Liver (tissue), 9 donors: Measurements from ENCODE around the gene TMEM17. TPM values are rescaled to one million over a fixed set of nuclear protein-coding genes. Genes with fewer than 3 reads are reported as not detected.

Experiments
- DNase-seq: peaks from one replicate; pipeline ENCODE4 v3.0.0-alpha.2; 2017; ENCODE audit warnings: low spot score
- H3K27ac ChIP-seq, 2 donors: one replicate each; pipeline ENCODE4 v1.7.0; 2013; ENCODE audit warnings: inconsistent platforms in 2 of 2, low read length in 2 of 2, control low read depth in 1 of 2, low read depth in 1 of 2, mild to moderate bottlenecking in 1 of 2
- H3K27me3 ChIP-seq, 4 donors: one replicate each; pipeline versions ENCODE4 v1.6.1 to v1.7.0; 2013; ENCODE audit warnings: low read length in 3 of 4, inconsistent platforms in 1 of 4, mild to moderate bottlenecking in 1 of 4, moderate library complexity in 1 of 4; ENCODE audit not compliant: control insufficient read depth in 4 of 4, insufficient read depth in 4 of 4
- H3K36me3 ChIP-seq, 4 donors: one replicate each; pipeline versions ENCODE4 v1.6.1 to v1.7.0; 2013; ENCODE audit warnings: low read length in 3 of 4, mild to moderate bottlenecking in 3 of 4, low read depth in 1 of 4, moderate library complexity in 1 of 4; ENCODE audit not compliant: control insufficient read depth in 4 of 4, insufficient read depth in 3 of 4
- H3K4me1 ChIP-seq, 4 donors: one replicate each; pipeline versions ENCODE4 v1.6.1 to v1.7.0; 2013; ENCODE audit warnings: low read length in 3 of 4, mild to moderate bottlenecking in 3 of 4, moderate library complexity in 1 of 4; ENCODE audit not compliant: control insufficient read depth in 4 of 4, insufficient read depth in 4 of 4
- H3K4me3 ChIP-seq, 3 donors: one replicate each; pipeline versions ENCODE4 v1.6.1 to v1.7.0; 2013; ENCODE audit warnings: low read length in 3 of 3, control low read depth in 1 of 3, low read depth in 1 of 3, mild to moderate bottlenecking in 1 of 3
- H3K9ac ChIP-seq, 2 donors: one replicate each; pipeline ENCODE4 v1.7.0; 2013; ENCODE audit warnings: low read length in 2 of 2, mild to moderate bottlenecking in 2 of 2, moderate library complexity in 2 of 2, control low read depth in 1 of 2, low read depth in 1 of 2
- H3K9me3 ChIP-seq, 4 donors: one replicate each; pipeline versions ENCODE4 v1.6.1 to v1.7.0; 2013; ENCODE audit warnings: low read length in 3 of 4; ENCODE audit not compliant: control insufficient read depth in 4 of 4
- EGR1 ChIP-seq, 2 donors: IDR thresholded peaks; 2 replicates each; pipeline ENCODE4 v1.6.1; 2016 to 2018; ENCODE audit warnings: antibody characterized with exemption in 2 of 2, low read depth in 2 of 2
- GABPA ChIP-seq, 2 donors: IDR thresholded peaks in 1 of 2; conservative IDR thresholded peaks in 1 of 2; 2 replicates each; pipeline ENCODE4 v1.6.1; 2016; ENCODE audit warnings: antibody characterized with exemption in 2 of 2, mild to moderate bottlenecking in 1 of 2, moderate library complexity in 1 of 2
- HNF4A ChIP-seq, 2 donors: conservative IDR thresholded peaks; 2 replicates each; pipeline ENCODE4 v1.6.1; 2016; ENCODE audit warnings: antibody characterized with exemption in 2 of 2, mild to moderate bottlenecking in 2 of 2
- JUND ChIP-seq, 2 donors: IDR thresholded peaks; 2 replicates each; pipeline ENCODE4 v1.6.1; 2016; ENCODE audit warnings: antibody characterized with exemption in 2 of 2
- NR2F2 ChIP-seq: IDR thresholded peaks from 2 replicates; pipeline ENCODE4 v1.6.1; 2016; ENCODE audit warnings: antibody characterized with exemption
- RAD21 ChIP-seq, 2 donors: IDR thresholded peaks; 2 replicates each; pipeline ENCODE4 v1.6.1; 2016; ENCODE audit warnings: antibody characterized with exemption in 2 of 2, mild to moderate bottlenecking in 2 of 2
- RXRA ChIP-seq, 2 donors: IDR thresholded peaks; 2 replicates each; pipeline ENCODE4 v1.6.1; 2017 to 2018; ENCODE audit warnings: antibody characterized with exemption in 2 of 2, mild to moderate bottlenecking in 1 of 2
- SP1 ChIP-seq: IDR thresholded peaks from 2 replicates; pipeline ENCODE4 v1.6.1; 2018; ENCODE audit warnings: antibody characterized with exemption, mild to moderate bottlenecking
- YY1 ChIP-seq: IDR thresholded peaks from 2 replicates; pipeline ENCODE4 v1.6.1; 2016; ENCODE audit warnings: antibody characterized with exemption, mild to moderate bottlenecking
- WGBS: extraction: QIAGEN DNeasy Blood & Tissue Kit; methylation state at CpG from one replicate; pipeline ENCODE4 v1.1.7; 2013; 5-methylcytosine and 5-hydroxymethylcytosine counted together
- polyA plus RNA-seq, 2 donors: library from polyadenylated mRNA; stranded (reverse) in 1 of 2; unstranded in 1 of 2; fragments of 200-250 nt in 1 of 2; fragments of >200 nt in 1 of 2; fragmentation: Nextera tagmentation in 1 of 2; extraction: Ambion mirVana in 1 of 2; gene quantifications; one replicate each; pipeline versions ENCODE4 v1.2.1 to v1.2.3, GENCODE V29; 2013 to 2015
- total RNA-seq, 2 donors: library from RNA; depleted of rRNA; stranded (reverse); fragments of >200 nt; gene quantifications; one replicate each; pipeline ENCODE4 v1.2.3, GENCODE V29; 2014
- TF ChIP-seq, protein P1 (sequence below): IDR thresholded peaks from 2 replicates; pipeline ENCODE4 v1.6.1; 2016; ENCODE audit warnings: antibody characterized with exemption, mild to moderate bottlenecking
- TF ChIP-seq, protein P2 (sequence below): fragments of 150-350 bp; IDR thresholded peaks from 2 replicates; pipeline ENCODE4 v1.5.1; 2017; ENCODE audit warnings: improper control_type of control experiment, low read depth, low read length; ENCODE audit not compliant: missing input control
- TF ChIP-seq, protein P3 (sequence below): IDR thresholded peaks from 2 replicates; pipeline ENCODE4 v1.6.1; 2016; ENCODE audit warnings: antibody characterized with exemption
- TF ChIP-seq, protein P4 (sequence below): IDR thresholded peaks from 2 replicates; pipeline ENCODE4 v1.6.1; 2016; ENCODE audit warnings: antibody characterized with exemption
- TF ChIP-seq, protein P5 (sequence below): IDR thresholded peaks from 2 replicates; pipeline ENCODE4 v1.6.1; 2016; ENCODE audit warnings: antibody characterized with exemption
- donor health status: healthy.
- donor health status: healthy.
- donor health status: healthy.
- donor health status: healthy.
- donor health status: healthy.

TMEM17 gene
- total and polyA plus RNA-seq, 4 donors = 0.70 to 1.9 (median 1.2) TPM

DNA sequence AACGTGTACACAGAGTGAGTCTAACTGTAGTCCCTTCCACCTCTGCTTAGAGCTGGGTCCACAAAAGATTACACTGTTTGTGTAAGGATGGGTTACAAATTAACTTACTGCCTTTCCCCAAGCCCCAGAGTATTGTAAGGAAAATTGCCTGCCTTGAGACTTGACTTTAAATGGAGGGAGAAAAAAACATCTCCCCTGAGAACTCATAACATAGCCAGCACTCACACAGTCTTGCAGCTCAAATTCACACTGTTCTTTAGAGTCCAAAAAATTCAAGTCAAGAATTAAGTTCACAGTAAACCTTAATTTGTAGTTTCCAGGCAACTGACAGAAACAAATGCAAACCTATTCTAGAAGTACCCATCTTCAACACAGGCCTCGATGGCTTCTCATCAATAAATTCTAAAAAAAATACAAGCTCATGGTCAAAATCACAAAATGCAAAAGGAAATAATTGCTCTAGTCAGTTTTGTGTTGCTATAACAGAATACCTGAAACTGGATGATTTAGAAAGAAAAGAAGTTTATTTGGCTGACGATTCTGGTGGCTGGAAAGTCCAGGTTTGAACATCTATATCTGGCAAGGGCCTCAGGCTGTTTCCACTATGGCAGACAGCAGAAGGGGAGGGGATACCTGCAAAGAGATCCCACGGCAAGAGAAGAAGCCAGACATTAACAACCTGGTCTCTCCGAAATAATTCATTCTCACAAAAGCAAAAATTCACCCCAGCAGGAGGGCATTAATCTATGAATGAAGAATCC, 34.6 kb upstream of the TMEM17 start:
- DNase-seq = no peak
- H3K4me1 ChIP-seq = peaks cover 5 to 22% (median 21%) of the 10 kb centered on the region in 4 donors
- TF ChIP-seq HNF4A (conservative IDR thresholded peaks at IDR 0.05) (peak; percentile 58 to 60), NR2F2 (no peak), GABPA (IDR thresholded peaks at IDR 0.05 in 1 of 2, conservative IDR thresholded peaks at IDR 0.05 in 1 of 2) (no peak), YY1 (peak; percentile 35), RAD21 (IDR thresholded peaks at IDR 0.05) (peak in 1 of 2 donors; percentile 55), SP1 (peak; percentile 65), EGR1 (IDR thresholded peaks at IDR 0.05; ENCODE audit: low read depth in 2 of 2) (no peak), RXRA (IDR thresholded peaks at IDR 0.05) (peak; percentile 40 to 50), JUND (IDR thresholded peaks at IDR 0.05) (peak; percentile 11 to 37)
- TF ChIP-seq, protein P1, sequence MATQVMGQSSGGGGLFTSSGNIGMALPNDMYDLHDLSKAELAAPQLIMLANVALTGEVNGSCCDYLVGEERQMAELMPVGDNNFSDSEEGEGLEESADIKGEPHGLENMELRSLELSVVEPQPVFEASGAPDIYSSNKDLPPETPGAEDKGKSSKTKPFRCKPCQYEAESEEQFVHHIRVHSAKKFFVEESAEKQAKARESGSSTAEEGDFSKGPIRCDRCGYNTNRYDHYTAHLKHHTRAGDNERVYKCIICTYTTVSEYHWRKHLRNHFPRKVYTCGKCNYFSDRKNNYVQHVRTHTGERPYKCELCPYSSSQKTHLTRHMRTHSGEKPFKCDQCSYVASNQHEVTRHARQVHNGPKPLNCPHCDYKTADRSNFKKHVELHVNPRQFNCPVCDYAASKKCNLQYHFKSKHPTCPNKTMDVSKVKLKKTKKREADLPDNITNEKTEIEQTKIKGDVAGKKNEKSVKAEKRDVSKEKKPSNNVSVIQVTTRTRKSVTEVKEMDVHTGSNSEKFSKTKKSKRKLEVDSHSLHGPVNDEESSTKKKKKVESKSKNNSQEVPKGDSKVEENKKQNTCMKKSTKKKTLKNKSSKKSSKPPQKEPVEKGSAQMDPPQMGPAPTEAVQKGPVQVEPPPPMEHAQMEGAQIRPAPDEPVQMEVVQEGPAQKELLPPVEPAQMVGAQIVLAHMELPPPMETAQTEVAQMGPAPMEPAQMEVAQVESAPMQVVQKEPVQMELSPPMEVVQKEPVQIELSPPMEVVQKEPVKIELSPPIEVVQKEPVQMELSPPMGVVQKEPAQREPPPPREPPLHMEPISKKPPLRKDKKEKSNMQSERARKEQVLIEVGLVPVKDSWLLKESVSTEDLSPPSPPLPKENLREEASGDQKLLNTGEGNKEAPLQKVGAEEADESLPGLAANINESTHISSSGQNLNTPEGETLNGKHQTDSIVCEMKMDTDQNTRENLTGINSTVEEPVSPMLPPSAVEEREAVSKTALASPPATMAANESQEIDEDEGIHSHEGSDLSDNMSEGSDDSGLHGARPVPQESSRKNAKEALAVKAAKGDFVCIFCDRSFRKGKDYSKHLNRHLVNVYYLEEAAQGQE = peak; percentile 47
- TF ChIP-seq, protein P2, sequence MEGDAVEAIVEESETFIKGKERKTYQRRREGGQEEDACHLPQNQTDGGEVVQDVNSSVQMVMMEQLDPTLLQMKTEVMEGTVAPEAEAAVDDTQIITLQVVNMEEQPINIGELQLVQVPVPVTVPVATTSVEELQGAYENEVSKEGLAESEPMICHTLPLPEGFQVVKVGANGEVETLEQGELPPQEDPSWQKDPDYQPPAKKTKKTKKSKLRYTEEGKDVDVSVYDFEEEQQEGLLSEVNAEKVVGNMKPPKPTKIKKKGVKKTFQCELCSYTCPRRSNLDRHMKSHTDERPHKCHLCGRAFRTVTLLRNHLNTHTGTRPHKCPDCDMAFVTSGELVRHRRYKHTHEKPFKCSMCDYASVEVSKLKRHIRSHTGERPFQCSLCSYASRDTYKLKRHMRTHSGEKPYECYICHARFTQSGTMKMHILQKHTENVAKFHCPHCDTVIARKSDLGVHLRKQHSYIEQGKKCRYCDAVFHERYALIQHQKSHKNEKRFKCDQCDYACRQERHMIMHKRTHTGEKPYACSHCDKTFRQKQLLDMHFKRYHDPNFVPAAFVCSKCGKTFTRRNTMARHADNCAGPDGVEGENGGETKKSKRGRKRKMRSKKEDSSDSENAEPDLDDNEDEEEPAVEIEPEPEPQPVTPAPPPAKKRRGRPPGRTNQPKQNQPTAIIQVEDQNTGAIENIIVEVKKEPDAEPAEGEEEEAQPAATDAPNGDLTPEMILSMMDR = no peak
- TF ChIP-seq, protein P3, sequence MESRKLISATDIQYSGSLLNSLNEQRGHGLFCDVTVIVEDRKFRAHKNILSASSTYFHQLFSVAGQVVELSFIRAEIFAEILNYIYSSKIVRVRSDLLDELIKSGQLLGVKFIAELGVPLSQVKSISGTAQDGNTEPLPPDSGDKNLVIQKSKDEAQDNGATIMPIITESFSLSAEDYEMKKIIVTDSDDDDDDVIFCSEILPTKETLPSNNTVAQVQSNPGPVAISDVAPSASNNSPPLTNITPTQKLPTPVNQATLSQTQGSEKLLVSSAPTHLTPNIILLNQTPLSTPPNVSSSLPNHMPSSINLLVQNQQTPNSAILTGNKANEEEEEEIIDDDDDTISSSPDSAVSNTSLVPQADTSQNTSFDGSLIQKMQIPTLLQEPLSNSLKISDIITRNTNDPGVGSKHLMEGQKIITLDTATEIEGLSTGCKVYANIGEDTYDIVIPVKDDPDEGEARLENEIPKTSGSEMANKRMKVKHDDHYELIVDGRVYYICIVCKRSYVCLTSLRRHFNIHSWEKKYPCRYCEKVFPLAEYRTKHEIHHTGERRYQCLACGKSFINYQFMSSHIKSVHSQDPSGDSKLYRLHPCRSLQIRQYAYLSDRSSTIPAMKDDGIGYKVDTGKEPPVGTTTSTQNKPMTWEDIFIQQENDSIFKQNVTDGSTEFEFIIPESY = peak; percentile 13
- TF ChIP-seq, protein P4, sequence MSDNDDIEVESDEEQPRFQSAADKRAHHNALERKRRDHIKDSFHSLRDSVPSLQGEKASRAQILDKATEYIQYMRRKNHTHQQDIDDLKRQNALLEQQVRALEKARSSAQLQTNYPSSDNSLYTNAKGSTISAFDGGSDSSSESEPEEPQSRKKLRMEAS = no peak
- TF ChIP-seq, protein P5, sequence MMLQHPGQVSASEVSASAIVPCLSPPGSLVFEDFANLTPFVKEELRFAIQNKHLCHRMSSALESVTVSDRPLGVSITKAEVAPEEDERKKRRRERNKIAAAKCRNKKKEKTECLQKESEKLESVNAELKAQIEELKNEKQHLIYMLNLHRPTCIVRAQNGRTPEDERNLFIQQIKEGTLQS = no peak
- no peaks in the 10 kb centered on the region for H3K27me3 ChIP-seq
- no peaks in the 10 kb centered on the region for H3K9me3 ChIP-seq
- H3K4me3 ChIP-seq = no peak overlapping the region
- 55% methylated on average over 5 of the region's 5 CpGs for WGBS
- peak overlapping the region; percentile 31 to 49 for H3K27ac ChIP-seq
- H3K36me3 ChIP-seq = no peaks in the 10 kb centered on the region
- no peak overlapping the region for H3K9ac ChIP-seq
